ENCODE results near the gene BMERB1.

- TF ChIP-seq GATA3 (IDR thresholded peaks at IDR 0.05; ENCODE audit: low read depth, low read length) (no peak), GATA2 (IDR thresholded peaks at IDR 0.05; ENCODE audit: low read depth, low read length) (no peak)
Measured at GRCh38 chr16:15435216-15435864, 952 bp downstream of the BMERB1 start.

All from SH-SY5Y (cell line).